ENCODE results near the gene TYMP. TPM values are rescaled to one million over a fixed set of nuclear protein-coding genes. Genes with fewer than 3 reads are reported as not detected.

The TYMP gene
- total RNA-seq, 1 donor from 2014 or later, result 6.3 TPM

GRCh38 chr22:50530580-50530876 is 716 bp upstream of the TYMP start:
- Mint-ChIP-seq H3K27ac (ENCODE audit: unreplicated experiment) (no peak overlapping the region), H3K4me1 (ENCODE audit: unreplicated experiment) (peaks cover 8% of the 10 kb centered on the region), H3K4me3 (ENCODE audit: unreplicated experiment) (no peak overlapping the region), H3K9me3 (ENCODE audit: unreplicated experiment) (no peaks in the 10 kb centered on the region), H3K27me3 (ENCODE audit: unreplicated experiment) (peaks cover 30% of the 10 kb centered on the region), H3K36me3 (ENCODE audit: low read depth, unreplicated experiment) (no peaks in the 10 kb centered on the region)
- no peak for TF ChIP-seq CTCF (IDR thresholded peaks at IDR 0.05; ENCODE audit: unreplicated experiment)
- no peak for DNase-seq (ENCODE audit: low spot score)

GRCh38 chr22:50529416-50529896 is 356 bp downstream of the TYMP start:
- H3K36me3 Mint-ChIP-seq (ENCODE audit: low read depth, unreplicated experiment), result peaks cover 4% of the 10 kb centered on the region
- no peak overlapping the region for H3K4me3 Mint-ChIP-seq (ENCODE audit: unreplicated experiment)
- H3K4me1 Mint-ChIP-seq (ENCODE audit: unreplicated experiment), result peaks cover 13% of the 10 kb centered on the region
- H3K27ac Mint-ChIP-seq (ENCODE audit: unreplicated experiment), result no peak overlapping the region
- no peaks in the 10 kb centered on the region for H3K9me3 Mint-ChIP-seq (ENCODE audit: unreplicated experiment)
- DNase-seq (ENCODE audit: low spot score), result no peak
- TF ChIP-seq CTCF (IDR thresholded peaks at IDR 0.05; ENCODE audit: unreplicated experiment), result no peak
- peaks cover 32% of the 10 kb centered on the region for H3K27me3 Mint-ChIP-seq (ENCODE audit: unreplicated experiment)

DNA sequence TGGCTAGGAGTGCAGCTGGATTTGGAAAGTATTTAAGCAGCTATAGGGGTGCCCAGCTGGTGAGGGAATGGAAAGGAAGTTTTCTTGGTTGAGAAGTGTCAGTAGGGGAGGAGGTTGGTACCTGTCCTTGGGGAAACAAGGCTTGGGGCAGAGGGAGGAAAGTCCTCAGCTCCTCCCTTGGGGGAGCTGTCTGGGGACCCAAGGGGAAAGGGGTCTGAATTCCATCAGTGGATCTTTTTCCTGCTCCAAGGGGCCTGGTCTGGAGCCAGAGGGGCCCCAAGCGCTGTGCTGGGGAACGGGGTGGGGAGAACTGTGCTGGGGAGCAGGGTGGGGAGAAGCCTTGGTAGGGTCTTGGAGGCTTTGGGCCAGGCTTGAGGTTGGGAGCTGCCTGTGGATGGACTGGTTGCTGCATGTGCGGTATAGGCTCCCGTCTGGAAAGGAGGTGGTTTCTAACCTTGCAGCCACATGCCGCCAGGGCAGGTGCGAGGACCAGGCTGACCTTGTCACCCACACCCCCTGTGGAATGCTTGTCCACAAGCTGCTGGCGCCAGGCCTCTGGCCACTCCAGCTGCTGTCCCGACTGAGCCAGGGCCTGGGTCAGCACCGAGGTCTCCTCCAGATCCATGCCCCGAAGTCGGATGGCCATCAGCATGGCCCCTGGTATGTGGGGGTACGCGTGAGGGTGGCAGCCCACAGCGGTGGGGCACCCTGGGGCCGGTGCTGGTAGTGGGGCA is 963 bp downstream of the TYMP start:
- Mint-ChIP-seq H3K27me3 (ENCODE audit: unreplicated experiment) (peaks cover 32% of the 10 kb centered on the region), H3K4me3 (ENCODE audit: unreplicated experiment) (no peak overlapping the region)

GRCh38 chr22:50527921-50528681 is 1.7 kb downstream of the TYMP start:
- H3K4me1 Mint-ChIP-seq (ENCODE audit: unreplicated experiment), result peaks cover 12% of the 10 kb centered on the region
- H3K4me3 Mint-ChIP-seq (ENCODE audit: unreplicated experiment), result peak overlapping the region; percentile 83
- peaks cover 37% of the 10 kb centered on the region for H3K27me3 Mint-ChIP-seq (ENCODE audit: unreplicated experiment)
- H3K9me3 Mint-ChIP-seq (ENCODE audit: unreplicated experiment), result no peaks in the 10 kb centered on the region
- DNase-seq (ENCODE audit: low spot score), result no peak
- H3K27ac Mint-ChIP-seq (ENCODE audit: unreplicated experiment), result no peak overlapping the region
- H3K36me3 Mint-ChIP-seq (ENCODE audit: low read depth, unreplicated experiment), result peaks cover 5% of the 10 kb centered on the region
- TF ChIP-seq CTCF (IDR thresholded peaks at IDR 0.05; ENCODE audit: unreplicated experiment), result no peak

More for the DNA sequence above, 963 bp downstream of the TYMP start:
- Mint-ChIP-seq H3K9me3 (ENCODE audit: unreplicated experiment) (no peaks in the 10 kb centered on the region), H3K4me1 (ENCODE audit: unreplicated experiment) (peaks cover 14% of the 10 kb centered on the region), H3K27ac (ENCODE audit: unreplicated experiment) (no peak overlapping the region), H3K36me3 (ENCODE audit: low read depth, unreplicated experiment) (peaks cover 5% of the 10 kb centered on the region)
- no peak for DNase-seq (ENCODE audit: low spot score)
- TF ChIP-seq CTCF (IDR thresholded peaks at IDR 0.05; ENCODE audit: unreplicated experiment), result no peak
